ENCODE measurements around the gene HOXD1. TPM values are rescaled to one million over a fixed set of nuclear protein-coding genes. Genes with fewer than 3 reads are reported as not detected.

HOXD1 gene
- total RNA-seq, 2 donors from 2014 or later, result 0.18 TPM

DNA sequence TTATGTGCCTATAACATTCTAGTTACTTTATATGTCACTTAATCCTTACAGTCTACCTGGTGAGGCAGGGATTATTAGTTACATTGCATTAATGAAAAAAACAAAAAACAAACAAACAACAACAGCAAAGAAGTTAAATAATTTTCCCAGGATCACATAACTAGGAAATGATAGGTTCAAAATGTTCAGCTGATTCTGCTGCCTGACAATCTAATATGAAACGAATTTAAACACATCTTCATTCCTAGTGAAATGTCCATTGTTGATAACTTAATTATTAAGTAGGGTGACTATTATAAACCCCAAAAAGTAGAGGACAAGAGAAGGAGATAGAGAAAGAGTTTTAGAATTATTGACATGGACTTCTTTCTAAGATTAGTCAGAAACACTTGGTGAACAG, 22.6 kb downstream of the HOXD1 start:
- peaks cover 10% of the 10 kb centered on the region for H3K27me3 Mint-ChIP-seq (ENCODE audit: insufficient read depth)
- no peak overlapping the region for H3K27ac Mint-ChIP-seq
- no peaks in the 10 kb centered on the region for H3K4me1 ChIP-seq (ENCODE audit: control insufficient read depth, insufficient read depth, low read length)
- no peak for DNase-seq
- H3K27me3 ChIP-seq (ENCODE audit: control insufficient read depth, insufficient read depth, low read length, poor library complexity, severe bottlenecking), result no peaks in the 10 kb centered on the region
- no peaks in the 10 kb centered on the region for H3K9me3 Mint-ChIP-seq
- H3K4me3 Mint-ChIP-seq, result no peak overlapping the region
- H3K9me3 ChIP-seq (ENCODE audit: control insufficient read depth, low read length), result no peaks in the 10 kb centered on the region
- no peaks in the 10 kb centered on the region for H3K4me1 Mint-ChIP-seq
- H3K9ac ChIP-seq (ENCODE audit: extremely low read depth, low read length, poor library complexity, severe bottlenecking), result no peak overlapping the region
- no peak overlapping the region for H3K4me3 ChIP-seq (ENCODE audit: low read length)
- no peak overlapping the region for H3K27ac ChIP-seq (ENCODE audit: low read depth, low read length)
- no peaks in the 10 kb centered on the region for H3K36me3 ChIP-seq (ENCODE audit: control insufficient read depth, insufficient read depth, low read length)
- TF ChIP-seq, protein P1, sequence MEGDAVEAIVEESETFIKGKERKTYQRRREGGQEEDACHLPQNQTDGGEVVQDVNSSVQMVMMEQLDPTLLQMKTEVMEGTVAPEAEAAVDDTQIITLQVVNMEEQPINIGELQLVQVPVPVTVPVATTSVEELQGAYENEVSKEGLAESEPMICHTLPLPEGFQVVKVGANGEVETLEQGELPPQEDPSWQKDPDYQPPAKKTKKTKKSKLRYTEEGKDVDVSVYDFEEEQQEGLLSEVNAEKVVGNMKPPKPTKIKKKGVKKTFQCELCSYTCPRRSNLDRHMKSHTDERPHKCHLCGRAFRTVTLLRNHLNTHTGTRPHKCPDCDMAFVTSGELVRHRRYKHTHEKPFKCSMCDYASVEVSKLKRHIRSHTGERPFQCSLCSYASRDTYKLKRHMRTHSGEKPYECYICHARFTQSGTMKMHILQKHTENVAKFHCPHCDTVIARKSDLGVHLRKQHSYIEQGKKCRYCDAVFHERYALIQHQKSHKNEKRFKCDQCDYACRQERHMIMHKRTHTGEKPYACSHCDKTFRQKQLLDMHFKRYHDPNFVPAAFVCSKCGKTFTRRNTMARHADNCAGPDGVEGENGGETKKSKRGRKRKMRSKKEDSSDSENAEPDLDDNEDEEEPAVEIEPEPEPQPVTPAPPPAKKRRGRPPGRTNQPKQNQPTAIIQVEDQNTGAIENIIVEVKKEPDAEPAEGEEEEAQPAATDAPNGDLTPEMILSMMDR (conservative IDR thresholded peaks at IDR 0.05), result no peak
- H3K36me3 Mint-ChIP-seq (ENCODE audit: low read depth), result no peaks in the 10 kb centered on the region
- WGBS, 2 experiments (ENCODE audit: insufficient coverage in 1 of 2, insufficient read length in 1 of 2), result 83% methylated on average over 1 of the region's 1 CpG; no CpG with 5 or more reads in 1 of the 2 experiments

DNA sequence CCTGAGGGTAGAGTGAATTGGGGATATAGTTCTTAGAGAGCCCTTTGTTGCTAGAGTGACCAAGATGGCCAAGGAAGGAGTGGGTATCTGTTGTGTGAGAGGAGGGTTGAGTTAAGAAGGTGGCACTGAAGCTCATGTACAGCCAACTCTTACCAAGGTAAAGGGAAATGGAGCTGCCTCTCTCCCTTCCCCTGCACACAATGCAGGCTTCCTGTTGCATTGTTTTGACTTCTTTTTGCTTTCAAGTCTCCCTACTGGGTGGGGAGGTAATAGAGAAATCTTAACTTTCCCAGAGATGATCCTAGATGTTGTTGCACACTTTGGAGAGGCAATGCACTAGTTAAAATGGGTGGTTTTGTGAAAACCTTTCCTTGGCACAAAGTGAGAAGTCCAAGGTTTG, 23.8 kb downstream of the HOXD1 start:
- H3K27ac Mint-ChIP-seq, result no peak overlapping the region
- no peaks in the 10 kb centered on the region for H3K9me3 ChIP-seq (ENCODE audit: control insufficient read depth, low read length)
- no peak for DNase-seq
- H3K27ac ChIP-seq (ENCODE audit: low read depth, low read length), result no peak overlapping the region
- H3K4me1 Mint-ChIP-seq, result no peaks in the 10 kb centered on the region
- TF ChIP-seq, protein P1 (conservative IDR thresholded peaks at IDR 0.05), result no peak
- no peaks in the 10 kb centered on the region for H3K36me3 ChIP-seq (ENCODE audit: control insufficient read depth, insufficient read depth, low read length)
- no peak overlapping the region for H3K4me3 Mint-ChIP-seq
- no peaks in the 10 kb centered on the region for H3K36me3 Mint-ChIP-seq (ENCODE audit: low read depth)
- H3K27me3 ChIP-seq (ENCODE audit: control insufficient read depth, insufficient read depth, low read length, poor library complexity, severe bottlenecking), result no peaks in the 10 kb centered on the region
- H3K9me3 Mint-ChIP-seq, result no peaks in the 10 kb centered on the region
- H3K4me1 ChIP-seq (ENCODE audit: control insufficient read depth, insufficient read depth, low read length), result no peaks in the 10 kb centered on the region
- no peak overlapping the region for H3K9ac ChIP-seq (ENCODE audit: extremely low read depth, low read length, poor library complexity, severe bottlenecking)
- H3K4me3 ChIP-seq (ENCODE audit: low read length), result no peak overlapping the region
- H3K27me3 Mint-ChIP-seq (ENCODE audit: insufficient read depth), result peaks cover 8% of the 10 kb centered on the region

DNA sequence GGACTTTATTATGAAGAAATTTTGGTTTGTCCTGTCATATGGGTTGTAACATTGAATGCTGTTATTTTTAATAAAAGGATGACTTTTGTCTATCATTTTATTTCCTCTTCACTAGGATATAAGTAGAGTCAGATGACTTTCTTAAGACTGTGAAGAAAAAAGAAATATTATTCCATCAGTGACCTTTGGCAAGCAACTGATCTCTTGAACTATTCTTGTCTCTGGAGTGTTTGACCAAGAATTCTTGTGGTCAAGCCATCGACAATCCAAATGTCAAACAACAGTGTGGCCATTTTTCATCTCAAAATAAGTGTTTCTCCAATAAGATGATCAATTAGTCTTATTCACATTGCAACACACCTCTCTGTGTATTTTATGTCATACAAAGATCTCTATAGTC, 24.9 kb downstream of the HOXD1 start:
- Mint-ChIP-seq H3K4me3 (no peak overlapping the region), H3K9me3 (no peaks in the 10 kb centered on the region), H3K27me3 (ENCODE audit: insufficient read depth) (peaks cover 8% of the 10 kb centered on the region), H3K4me1 (no peaks in the 10 kb centered on the region), H3K27ac (no peak overlapping the region), H3K36me3 (ENCODE audit: low read depth) (no peaks in the 10 kb centered on the region)
- H3K27ac ChIP-seq (ENCODE audit: low read depth, low read length), result no peak overlapping the region
- TF ChIP-seq, protein P1 (conservative IDR thresholded peaks at IDR 0.05), result no peak
- H3K9ac ChIP-seq (ENCODE audit: extremely low read depth, low read length, poor library complexity, severe bottlenecking), result no peak overlapping the region
- DNase-seq, result no peak
- no peaks in the 10 kb centered on the region for H3K36me3 ChIP-seq (ENCODE audit: control insufficient read depth, insufficient read depth, low read length)
- WGBS, 2 experiments (ENCODE audit: insufficient coverage in 1 of 2, insufficient read length in 1 of 2), result 86 to 92% methylated on average over 1 of the region's 1 CpG
- H3K4me3 ChIP-seq (ENCODE audit: low read length), result no peak overlapping the region
- no peaks in the 10 kb centered on the region for H3K27me3 ChIP-seq (ENCODE audit: control insufficient read depth, insufficient read depth, low read length, poor library complexity, severe bottlenecking)
- H3K4me1 ChIP-seq (ENCODE audit: control insufficient read depth, insufficient read depth, low read length), result no peaks in the 10 kb centered on the region
- H3K9me3 ChIP-seq (ENCODE audit: control insufficient read depth, low read length), result no peaks in the 10 kb centered on the region
